Endodermal cell (in vitro differentiated cells): ENCODE results near the gene PPP1R14C. TPM values are rescaled to one million over a fixed set of nuclear protein-coding genes. Genes with fewer than 3 reads are reported as not detected.

Experiments used
- DNase-seq: peaks from one replicate; pipeline ENCODE4 v3.0.0-alpha.2; 2017
- H3K27ac ChIP-seq: 2 replicates; pipeline ENCODE4 v1.5.1; 2013; ENCODE audit warnings: mild to moderate bottlenecking, low read depth, low read length, moderate library complexity
- H3K27me3 ChIP-seq: 2 replicates; pipeline ENCODE4 v1.6.1; 2013; ENCODE audit warnings: mild to moderate bottlenecking, low read length, moderate library complexity; ENCODE audit not compliant: insufficient read depth, control insufficient read depth, poor library complexity, severe bottlenecking
- H3K36me3 ChIP-seq: 2 replicates; pipeline ENCODE4 v1.7.0; 2013; ENCODE audit warnings: mild to moderate bottlenecking, low read length, moderate library complexity; ENCODE audit not compliant: control insufficient read depth, insufficient read depth
- H3K4me1 ChIP-seq: one replicate; pipeline ENCODE4 v1.7.0; 2013; ENCODE audit warnings: low read length; ENCODE audit not compliant: control insufficient read depth, insufficient read depth
- H3K4me3 ChIP-seq: 2 replicates; pipeline ENCODE4 v1.5.1; 2013; ENCODE audit warnings: mild to moderate bottlenecking, low read length, moderate library complexity
- H3K9ac ChIP-seq: 2 replicates; pipeline ENCODE4 v1.6.1; 2013; ENCODE audit warnings: mild to moderate bottlenecking, low read length, moderate library complexity; ENCODE audit not compliant: poor library complexity, severe bottlenecking; ENCODE audit errors: extremely low read depth
- H3K9me3 ChIP-seq: 2 replicates; pipeline ENCODE4 v1.6.1; 2013; ENCODE audit warnings: mild to moderate bottlenecking, low read length, moderate library complexity; ENCODE audit not compliant: control insufficient read depth
- H3K27ac Mint-ChIP-seq: 2 replicates; pipeline ENCODE4 v1.8.0; 2020; ENCODE audit warnings: mixed read lengths
- H3K27me3 Mint-ChIP-seq: 2 replicates; pipeline ENCODE4 v1.8.0; 2021; ENCODE audit warnings: mild to moderate bottlenecking, mixed read lengths; ENCODE audit not compliant: insufficient read depth
- H3K36me3 Mint-ChIP-seq: 2 replicates; pipeline ENCODE4 v1.8.0; 2020; ENCODE audit warnings: low read depth, mixed read lengths
- H3K4me1 Mint-ChIP-seq: 2 replicates; pipeline ENCODE4 v1.8.0; 2020; ENCODE audit warnings: mixed read lengths
- H3K4me3 Mint-ChIP-seq: 2 replicates; pipeline ENCODE4 v1.8.0; 2020; ENCODE audit warnings: mild to moderate bottlenecking, moderate library complexity, mixed read lengths
- H3K9me3 Mint-ChIP-seq: 2 replicates; pipeline ENCODE4 v1.8.0; 2020; ENCODE audit warnings: mild to moderate bottlenecking, mixed read lengths
- WGBS, 2 experiments: methylation state at CpG; one replicate each; pipeline versions ENCODE4 v1.1.5 to v1.1.7; 2013; ENCODE audit warnings: missing lambda C conversion rate in 2 of 2, mixed read lengths in 1 of 2; ENCODE audit not compliant: insufficient coverage in 1 of 2, insufficient read length in 1 of 2; 5-methylcytosine and 5-hydroxymethylcytosine counted together
- total RNA-seq, 2 donors: library from RNA; stranded (reverse); fragmentation: NEBNext Ultra II Directional in 1 of 2; extraction: Animal tissue kit (Norgen Biotek cat#: 25700) in 1 of 2; gene quantifications; 2 replicates in 1 of 2; 3 replicates in 1 of 2; pipeline ENCODE4 v1.2.1, GENCODE V29; 2021
- TF ChIP-seq, protein P1 (sequence below): fragments of 200-600 bp; sonication (generic); conservative IDR thresholded peaks from 2 replicates; pipeline ENCODE4 v1.5.0; 2021; ENCODE audit warnings: antibody characterized with exemption, mild to moderate bottlenecking

Gene PPP1R14C
- total RNA-seq, 2 donors from 2014 or later: 0.20 to 0.29 TPM

GRCh38 chr6:150150458-150150820 lies 7.6 kb downstream of the PPP1R14C start:
- Histone ChIP-seq H3K36me3 (no peaks in the 10 kb centered on the region), H3K27ac (no peak overlapping the region), H3K27me3 (peaks cover 44% of the 10 kb centered on the region), H3K9ac (no peak overlapping the region), H3K9me3 (no peaks in the 10 kb centered on the region), H3K4me3 (no peak overlapping the region), H3K4me1 (no peaks in the 10 kb centered on the region)
- H3K4me3 Mint-ChIP-seq: no peak overlapping the region
- TF ChIP-seq, protein P1, sequence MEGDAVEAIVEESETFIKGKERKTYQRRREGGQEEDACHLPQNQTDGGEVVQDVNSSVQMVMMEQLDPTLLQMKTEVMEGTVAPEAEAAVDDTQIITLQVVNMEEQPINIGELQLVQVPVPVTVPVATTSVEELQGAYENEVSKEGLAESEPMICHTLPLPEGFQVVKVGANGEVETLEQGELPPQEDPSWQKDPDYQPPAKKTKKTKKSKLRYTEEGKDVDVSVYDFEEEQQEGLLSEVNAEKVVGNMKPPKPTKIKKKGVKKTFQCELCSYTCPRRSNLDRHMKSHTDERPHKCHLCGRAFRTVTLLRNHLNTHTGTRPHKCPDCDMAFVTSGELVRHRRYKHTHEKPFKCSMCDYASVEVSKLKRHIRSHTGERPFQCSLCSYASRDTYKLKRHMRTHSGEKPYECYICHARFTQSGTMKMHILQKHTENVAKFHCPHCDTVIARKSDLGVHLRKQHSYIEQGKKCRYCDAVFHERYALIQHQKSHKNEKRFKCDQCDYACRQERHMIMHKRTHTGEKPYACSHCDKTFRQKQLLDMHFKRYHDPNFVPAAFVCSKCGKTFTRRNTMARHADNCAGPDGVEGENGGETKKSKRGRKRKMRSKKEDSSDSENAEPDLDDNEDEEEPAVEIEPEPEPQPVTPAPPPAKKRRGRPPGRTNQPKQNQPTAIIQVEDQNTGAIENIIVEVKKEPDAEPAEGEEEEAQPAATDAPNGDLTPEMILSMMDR: no peak
- H3K36me3 Mint-ChIP-seq: no peaks in the 10 kb centered on the region
- no peaks in the 10 kb centered on the region for H3K9me3 Mint-ChIP-seq
- WGBS, 2 experiments: 70 to 80% methylated on average over 2 of the region's 2 CpGs
- peaks cover 15% of the 10 kb centered on the region for H3K4me1 Mint-ChIP-seq
- peaks cover 66% of the 10 kb centered on the region for H3K27me3 Mint-ChIP-seq
- no peak overlapping the region for H3K27ac Mint-ChIP-seq
- no peak for DNase-seq

- Mint-ChIP-seq H3K4me3 (no peak overlapping the region), H3K27ac (no peak overlapping the region), H3K9me3 (no peaks in the 10 kb centered on the region), H3K4me1 (peaks cover 15% of the 10 kb centered on the region), H3K36me3 (no peaks in the 10 kb centered on the region), H3K27me3 (peaks cover 60% of the 10 kb centered on the region)
- no peaks in the 10 kb centered on the region for H3K4me1 ChIP-seq
- no peak overlapping the region for H3K27ac ChIP-seq
- no peak overlapping the region for H3K4me3 ChIP-seq
- no peak for DNase-seq
- no peak overlapping the region for H3K9ac ChIP-seq
- TF ChIP-seq, protein P1: no peak
- no peaks in the 10 kb centered on the region for H3K9me3 ChIP-seq
- H3K27me3 ChIP-seq: peaks cover 38% of the 10 kb centered on the region
- no peaks in the 10 kb centered on the region for H3K36me3 ChIP-seq
- 68% methylated on average over 8 to 12 of the region's 12 CpGs for WGBS, 2 experiments
Measured at GRCh38 chr6:150150821-150151646, 8.2 kb downstream of the PPP1R14C start.

GRCh38 chr6:150152891-150153876 lies 10.3 kb downstream of the PPP1R14C start:
- no peaks in the 10 kb centered on the region for H3K36me3 Mint-ChIP-seq
- TF ChIP-seq, protein P1: no peak
- Histone ChIP-seq H3K9ac (no peak overlapping the region), H3K27ac (no peak overlapping the region), H3K4me3 (no peak overlapping the region), H3K36me3 (no peaks in the 10 kb centered on the region), H3K9me3 (no peaks in the 10 kb centered on the region), H3K4me1 (no peaks in the 10 kb centered on the region), H3K27me3 (peaks cover 23% of the 10 kb centered on the region)
- peaks cover 15% of the 10 kb centered on the region for H3K4me1 Mint-ChIP-seq
- no peak for DNase-seq
- no peak overlapping the region for H3K27ac Mint-ChIP-seq
- H3K9me3 Mint-ChIP-seq: no peaks in the 10 kb centered on the region
- peaks cover 40% of the 10 kb centered on the region for H3K27me3 Mint-ChIP-seq
- 81 to 82% methylated on average over 7 to 8 of the region's 9 CpGs for WGBS, 2 experiments
- no peak overlapping the region for H3K4me3 Mint-ChIP-seq
